Measurements from ENCODE around the gene TRAF1. TPM values are rescaled to one million over a fixed set of nuclear protein-coding genes. Genes with fewer than 3 reads are reported as not detected.
A peak's percentile ranks its signal among the peaks of the same experiment; 100 is the strongest.

Gene TRAF1
- total RNA-seq, 1 experiment from 2014 or later = 0.41 TPM

DNA sequence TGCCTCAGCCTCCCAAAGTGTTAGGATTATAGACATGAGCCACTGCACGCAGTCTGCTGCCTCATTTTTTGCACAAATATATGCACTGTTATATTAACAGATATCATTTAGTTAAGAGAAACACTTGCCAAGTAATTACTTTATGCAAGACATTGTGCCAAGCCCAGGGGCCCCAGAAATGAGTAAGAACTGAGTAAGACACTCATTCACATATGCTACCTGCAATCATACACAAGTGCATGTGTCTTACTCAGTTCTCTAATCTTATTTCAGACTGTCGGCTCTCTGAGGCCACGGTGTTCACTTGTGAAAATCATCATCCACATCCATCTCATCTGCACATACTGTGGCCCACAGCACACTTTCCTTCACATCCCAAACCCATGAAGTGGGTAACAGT is 16.0 kb downstream of the TRAF1 start:
- no peak for DNase-seq (ENCODE audit: low spot score)

GRCh38 chr9:120909904-120910303 is 16.7 kb downstream of the TRAF1 start:
- DNase-seq (ENCODE audit: low spot score) = no peak

DNA sequence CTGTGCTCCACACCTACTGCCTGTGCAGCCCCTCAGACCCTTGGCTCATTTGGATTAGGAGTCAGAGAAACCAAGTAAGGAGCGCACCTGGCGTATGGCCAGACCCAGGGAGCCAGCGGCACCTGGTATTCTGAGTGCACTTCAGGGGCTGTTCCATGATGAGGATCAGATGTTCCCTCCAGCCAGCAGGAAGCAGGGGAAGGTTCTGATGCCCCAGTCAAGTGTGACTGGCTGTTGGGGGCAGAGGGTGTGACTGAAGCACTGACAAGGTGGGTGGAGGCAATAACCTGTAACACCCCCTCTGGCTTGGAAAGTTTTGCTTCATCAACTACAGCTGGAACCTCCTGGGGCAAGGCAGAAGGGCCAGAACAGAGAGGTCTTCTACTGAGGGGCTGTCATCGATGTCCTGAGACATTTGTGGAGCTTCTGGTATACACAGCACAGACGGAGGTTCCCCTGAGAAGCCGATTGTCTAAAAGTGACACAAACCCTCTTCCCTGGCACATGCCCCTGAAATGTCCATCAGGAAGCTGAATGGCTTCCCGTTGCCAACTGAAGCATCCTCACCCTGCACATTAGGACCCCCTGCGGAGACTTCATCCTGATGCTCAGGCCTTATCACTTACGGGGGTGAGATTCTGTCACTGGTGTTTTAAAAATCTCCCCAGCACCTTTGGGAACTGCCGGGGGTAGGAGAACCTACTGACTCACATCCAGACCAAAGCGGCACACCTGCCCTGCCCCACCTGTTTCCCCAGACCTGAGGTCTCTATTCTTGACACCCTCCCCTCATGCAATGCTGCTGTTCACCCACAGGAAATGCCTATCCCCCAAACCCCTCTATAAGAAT is 21.1 kb downstream of the TRAF1 start:
- no peak for DNase-seq (ENCODE audit: low spot score)

DNA sequence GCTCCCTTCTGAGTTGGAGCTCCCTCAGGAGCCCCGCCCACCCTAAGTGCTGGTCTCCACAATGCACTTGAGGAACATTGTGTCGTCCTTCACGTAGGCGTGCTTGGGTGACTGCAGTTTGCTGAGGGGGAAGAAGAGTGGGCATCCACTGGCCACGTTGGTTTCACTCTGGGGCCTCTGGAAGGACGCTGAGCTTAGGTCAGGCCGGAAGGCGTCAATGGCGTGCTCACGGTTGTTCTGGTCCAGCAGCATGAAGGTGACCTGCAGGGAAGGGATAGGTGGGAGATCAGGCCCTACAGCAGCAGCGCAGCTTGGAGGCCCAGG is 21.7 kb downstream of the TRAF1 start:
- no peak for DNase-seq (ENCODE audit: low spot score)

GRCh38 chr9:120904061-120904977 is 22.3 kb downstream of the TRAF1 start:
- DNase-seq (ENCODE audit: low spot score) = no peak

- DNase-seq (ENCODE audit: low spot score) = no peak
Measured at GRCh38 chr9:120902569-120903535, 23.7 kb downstream of the TRAF1 start.

GRCh38 chr9:120901755-120902568 is 24.6 kb downstream of the TRAF1 start:
- DNase-seq (ENCODE audit: low spot score) = no peak

DNA sequence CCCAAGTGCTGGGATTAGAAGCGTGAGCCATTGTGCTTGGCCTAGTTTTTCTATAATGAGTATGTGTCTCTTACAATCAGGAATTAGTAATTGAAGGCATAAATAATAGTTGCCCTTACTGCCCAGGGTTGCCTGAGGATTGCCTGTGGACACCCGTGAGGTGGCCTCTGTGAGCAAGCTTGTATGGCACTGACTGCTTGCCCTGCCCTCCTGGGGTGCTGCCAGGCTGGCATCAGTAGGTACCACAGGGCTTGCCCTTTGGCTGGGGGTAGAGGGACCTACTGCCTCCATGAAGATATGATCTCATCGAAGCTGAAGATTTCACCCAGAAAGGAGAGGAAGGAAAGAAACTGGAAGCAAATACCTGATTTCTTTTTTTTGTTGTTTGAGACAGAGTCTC is 25.8 kb downstream of the TRAF1 start:
- DNase-seq (ENCODE audit: low spot score) = no peak

DNA sequence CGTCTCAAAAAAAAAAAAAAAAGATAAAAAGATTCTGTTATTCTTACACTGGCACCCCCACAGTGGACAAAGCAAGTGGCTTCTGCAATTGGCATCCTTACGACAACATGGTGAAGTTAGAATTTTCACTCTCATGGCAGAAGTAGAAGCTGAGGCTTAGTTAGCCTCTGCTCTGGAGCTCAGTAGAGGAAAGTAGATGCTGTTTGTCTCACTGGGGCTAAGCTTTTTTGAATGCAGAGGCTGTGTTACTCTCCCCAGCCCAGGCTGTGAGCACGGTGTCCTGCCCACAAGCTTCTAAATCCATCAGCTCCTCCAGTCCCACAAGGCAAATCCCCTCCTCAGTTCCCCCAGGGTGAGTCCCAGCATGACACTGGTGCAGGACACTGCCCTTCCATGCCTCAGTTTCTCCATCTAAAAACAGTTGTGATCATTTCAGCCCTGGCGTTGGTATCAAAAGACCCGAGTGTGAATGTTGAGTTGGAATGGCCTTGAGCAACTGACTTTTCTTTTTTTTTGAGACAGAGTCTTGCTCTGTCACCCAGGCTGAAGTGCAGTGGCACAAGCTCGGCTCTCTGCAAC is 27.0 kb downstream of the TRAF1 start:
- no peak for DNase-seq (ENCODE audit: low spot score)

DNA sequence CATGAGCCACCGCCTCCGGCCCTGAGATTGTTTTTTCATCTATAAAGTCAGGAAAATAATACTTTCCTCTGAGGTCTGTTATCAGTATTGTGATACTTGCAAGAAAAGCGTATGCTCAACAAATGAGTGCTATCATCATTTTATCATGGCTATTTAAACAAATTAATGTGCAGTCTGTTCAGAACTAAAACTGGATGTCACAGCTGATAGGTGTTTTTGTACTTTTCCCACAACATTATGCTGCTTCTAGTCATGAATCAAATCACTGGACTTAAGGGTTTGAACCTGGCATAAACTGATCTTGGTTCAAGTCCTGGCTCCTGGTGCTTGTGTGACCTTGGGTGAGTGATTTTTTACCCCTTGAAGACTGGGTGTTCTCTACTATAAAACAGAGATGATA is 28.2 kb downstream of the TRAF1 start:
- no peak for DNase-seq (ENCODE audit: low spot score)

- DNase-seq (ENCODE audit: low spot score) = no peak
Measured at GRCh38 chr9:120895951-120896350, 30.6 kb downstream of the TRAF1 start.

- no peak for DNase-seq (ENCODE audit: low spot score)
Measured at GRCh38 chr9:120894321-120895148, 32.1 kb downstream of the TRAF1 start.

DNA sequence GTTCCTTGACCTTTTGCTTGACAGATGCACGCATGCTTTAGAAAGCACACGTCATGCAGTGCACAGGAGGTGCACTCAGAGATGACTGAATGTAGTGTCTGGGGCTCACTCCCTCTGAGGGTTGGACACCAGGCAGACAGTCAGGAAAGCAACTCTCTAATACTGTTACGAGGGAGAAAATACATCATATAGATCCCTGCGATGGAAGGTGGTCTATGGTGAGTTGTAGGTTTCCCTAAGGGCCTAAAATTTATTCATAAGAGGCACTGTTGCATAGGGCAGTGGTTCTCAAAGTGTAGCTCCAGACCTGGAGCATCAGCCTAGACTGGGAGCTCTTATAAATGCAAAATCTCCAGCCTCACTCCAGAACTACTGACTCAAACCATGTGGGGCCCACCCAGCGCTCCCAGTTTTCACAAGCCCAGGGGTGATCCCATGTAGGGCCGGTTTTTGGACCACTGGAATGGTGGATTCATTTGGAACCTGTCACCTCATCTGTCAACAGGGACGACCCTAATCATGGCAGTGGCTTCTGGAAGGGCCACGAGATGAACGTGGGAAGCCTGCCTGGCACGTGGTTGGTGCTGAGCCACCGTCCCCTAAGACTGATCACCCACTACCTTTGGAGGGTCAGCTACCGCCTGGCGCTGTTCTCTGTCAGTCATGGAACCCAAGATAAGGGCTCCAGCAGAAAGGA is 32.8 kb downstream of the TRAF1 start:
- DNase-seq (ENCODE audit: low spot score) = no peak

DNA sequence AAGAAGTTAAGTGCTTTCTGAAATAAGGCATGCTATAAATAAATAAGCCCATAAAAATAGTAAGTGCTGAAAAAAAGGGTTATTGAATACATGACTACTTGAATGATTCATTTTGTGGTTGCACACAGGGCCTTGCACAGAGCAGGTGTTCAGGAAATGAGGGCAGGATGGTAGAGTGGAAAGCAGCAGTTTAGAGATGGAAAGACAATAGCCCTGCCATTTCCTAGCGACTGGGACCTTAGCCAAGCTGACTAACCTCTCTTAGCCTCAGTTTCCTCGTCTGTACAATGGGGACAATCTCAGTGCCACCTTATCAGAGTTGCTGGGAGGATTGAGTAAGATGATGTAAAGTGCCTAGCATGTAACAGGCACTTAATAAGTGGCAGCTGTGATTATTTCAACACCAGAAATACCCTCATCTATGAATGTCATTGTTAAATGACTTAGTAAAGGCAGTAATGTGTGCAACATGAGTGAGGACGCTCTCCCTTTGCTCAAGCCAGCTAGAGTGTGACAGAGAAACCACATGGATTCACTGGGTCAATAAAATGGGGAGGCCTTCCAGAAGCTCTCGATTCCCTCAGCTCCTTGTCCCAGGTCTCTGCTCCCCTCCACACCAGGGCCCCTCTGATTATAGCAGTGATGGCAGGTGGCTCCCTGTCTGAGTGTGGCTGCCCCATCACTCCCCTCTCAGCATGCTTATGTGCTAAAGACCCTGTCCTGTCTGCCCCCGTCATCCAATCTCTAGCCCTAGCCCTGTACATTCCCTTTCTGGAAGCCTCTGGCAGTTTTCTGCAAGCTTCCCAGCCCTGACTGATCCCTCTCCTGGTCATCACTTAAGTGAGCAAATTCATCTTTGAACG is 33.6 kb downstream of the TRAF1 start:
- DNase-seq (ENCODE audit: low spot score) = peak; percentile 59

- no peak for DNase-seq (ENCODE audit: low spot score)
Measured at GRCh38 chr9:120891884-120892747, 34.5 kb downstream of the TRAF1 start.

DNA sequence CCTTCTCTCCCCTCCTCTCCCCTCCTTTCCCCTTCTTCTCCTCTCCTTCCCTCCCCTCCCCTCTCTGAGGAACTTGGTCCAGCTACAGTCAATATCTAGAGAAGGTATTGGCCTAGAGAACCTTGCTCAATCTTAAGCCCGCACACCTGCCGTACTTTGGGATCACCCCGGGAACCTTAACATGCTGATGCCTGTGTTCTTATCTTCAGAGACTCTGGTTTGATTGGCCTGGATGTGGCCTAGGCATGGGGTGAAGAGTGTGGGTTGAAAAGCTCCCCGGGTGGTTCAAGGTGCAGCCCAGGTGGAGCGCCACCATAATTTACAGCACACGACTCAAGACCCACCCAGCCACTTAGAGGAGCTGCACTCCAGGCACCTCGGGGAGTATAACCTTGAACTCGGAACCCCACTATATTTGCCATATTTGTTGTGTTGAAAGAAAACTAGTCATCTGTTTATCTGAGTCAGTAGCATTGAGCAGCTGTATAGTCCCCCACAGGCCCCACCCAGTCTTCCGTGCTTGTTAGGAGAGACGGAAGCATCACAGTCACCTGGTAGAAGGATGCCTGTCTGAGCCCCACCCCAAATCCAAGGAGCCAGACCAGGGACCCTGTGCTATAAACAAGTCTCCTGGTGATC is 35.2 kb downstream of the TRAF1 start:
- no peak for DNase-seq (ENCODE audit: low spot score)

Data from HT-29 (cell line).